OCI-LY1 (cell line): ENCODE measurements around the gene ANKRD55.
"Not testable (repeated sequence)": the region's sequence is repeated elsewhere in the genome, so short reads cannot be mapped to it uniquely, and the experiment has no call there.

Experiments used
- H2AFZ ChIP-seq: fragments of 200-600 bp; sonication (generic), shearing (Covaris generic); 2 replicates; pipeline ENCODE4 v1.6.0; 2014; ENCODE audit warnings: antibody characterized with exemption, mild to moderate bottlenecking, low read length
- H3F3A ChIP-seq: fragments of 200-600 bp; sonication (generic), shearing (Covaris generic); 2 replicates; pipeline ENCODE4 v1.6.0; 2014; ENCODE audit warnings: mild to moderate bottlenecking, antibody characterized with exemption, low read length, moderate library complexity; ENCODE audit not compliant: insufficient read depth
- H3K27ac ChIP-seq: fragments of 200-600 bp; sonication (generic); 2 replicates; pipeline ENCODE4 v1.5.1; 2014; ENCODE audit warnings: low read length, mixed run types, mild to moderate bottlenecking, low read depth; ENCODE audit not compliant: poor library complexity, severe bottlenecking
- H3K27me3 ChIP-seq: fragments of 200-600 bp; sonication (generic); 2 replicates; pipeline ENCODE4 v1.6.0; 2014; ENCODE audit warnings: antibody characterized with exemption, mild to moderate bottlenecking, low read length, moderate library complexity; ENCODE audit not compliant: insufficient read depth
- H3K36me3 ChIP-seq: fragments of 200-600 bp; sonication (generic); 2 replicates; pipeline ENCODE4 v1.6.1; 2014; ENCODE audit warnings: mild to moderate bottlenecking, antibody characterized with exemption, low read length, moderate library complexity, mixed read lengths; ENCODE audit not compliant: insufficient read depth
- H3K4me1 ChIP-seq: fragments of 200-600 bp; sonication (generic); 2 replicates; pipeline ENCODE4 v1.5.1; 2014; ENCODE audit warnings: mild to moderate bottlenecking, low read length, moderate library complexity; ENCODE audit not compliant: insufficient read depth, severe bottlenecking
- H3K4me2 ChIP-seq: fragments of 200-600 bp; sonication (generic), shearing (Covaris generic); 2 replicates; pipeline ENCODE4 v1.6.1; 2014; ENCODE audit warnings: low read length
- H3K4me3 ChIP-seq: fragments of 200-600 bp; sonication (generic); 2 replicates; pipeline ENCODE4 v1.5.1; 2014; ENCODE audit warnings: low read length, low read depth, mild to moderate bottlenecking, mixed read lengths; ENCODE audit not compliant: poor library complexity, severe bottlenecking
- H3K79me2 ChIP-seq: fragments of 200-600 bp; shearing (Covaris generic); 2 replicates; pipeline ENCODE4 v1.6.1; 2016; ENCODE audit warnings: mixed run types, low read length, mixed read lengths; ENCODE audit not compliant: insufficient read depth
- H3K9ac ChIP-seq: fragments of 200-600 bp; sonication (generic), shearing (Covaris generic); 2 replicates; pipeline ENCODE4 v1.6.1; 2014; ENCODE audit warnings: mild to moderate bottlenecking, low read length, mixed read lengths
- H3K9me2 ChIP-seq: fragments of 200-600 bp; sonication (generic), shearing (Covaris generic); 2 replicates; pipeline ENCODE4 v1.6.1; 2014; ENCODE audit warnings: low read depth, mild to moderate bottlenecking, low read length, mixed read lengths
- H3K9me3 ChIP-seq: fragments of 200-600 bp; shearing (Covaris generic); 2 replicates; pipeline ENCODE4 v1.6.1; 2014; ENCODE audit warnings: low read length, mixed read lengths
- H4K20me1 ChIP-seq: fragments of 200-600 bp; sonication (generic), shearing (Covaris generic); 2 replicates; pipeline ENCODE4 v1.6.0; 2016; ENCODE audit warnings: mild to moderate bottlenecking, low read length; ENCODE audit not compliant: insufficient read depth
- EZH2 ChIP-seq: fragments of 200-600 bp; sonication (generic), shearing (Covaris generic); IDR thresholded peaks from 2 replicates; pipeline ENCODE4 v1.8.0; 2017; ENCODE audit warnings: borderline replicate concordance, mixed run types, mild to moderate bottlenecking, antibody characterized with exemption, low read length, moderate library complexity, mixed read lengths
- TF ChIP-seq, protein P1 (sequence below): fragments of 200-600 bp; sonication (generic), shearing (Covaris generic); IDR thresholded peaks from 2 replicates; pipeline ENCODE4 v1.5.1; 2017; ENCODE audit warnings: mild to moderate bottlenecking, antibody characterized with exemption, low read length, moderate library complexity, mixed read lengths

The ANKRD55 gene

DNA sequence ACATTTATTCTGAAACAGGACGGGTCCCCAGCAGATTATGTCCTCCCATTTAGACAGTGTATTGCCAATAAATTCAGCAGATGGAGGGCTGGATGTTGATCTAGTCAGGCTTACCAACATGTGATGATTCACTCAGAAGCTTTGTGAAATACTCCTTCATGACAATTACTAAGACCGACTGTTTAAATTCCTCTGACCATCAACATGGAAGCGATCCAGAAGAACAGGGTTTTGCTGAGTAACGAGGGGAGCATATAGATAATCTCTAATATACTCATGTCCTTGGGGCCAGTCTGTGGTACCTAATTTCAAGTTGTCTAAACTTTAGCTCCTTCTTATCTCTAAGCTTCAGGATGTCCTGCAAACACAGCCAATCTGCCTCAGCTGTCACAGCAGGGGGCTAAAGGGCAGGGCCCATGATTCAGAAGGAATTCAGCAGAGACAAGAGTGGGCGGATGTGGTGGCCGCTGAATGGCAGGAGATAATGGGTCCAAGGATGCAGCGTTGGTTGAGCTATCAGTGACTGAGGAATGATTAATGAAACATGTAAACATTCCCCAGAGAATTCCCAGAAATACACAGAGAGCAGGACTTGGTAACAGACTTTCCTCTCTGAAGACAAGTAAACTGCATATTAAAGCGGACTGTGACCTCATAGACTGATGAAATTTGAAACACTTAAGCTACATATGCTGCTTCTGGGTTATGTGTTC is 109.4 kb downstream of the ANKRD55 start:
- H3K79me2 ChIP-seq = no peaks in the 10 kb centered on the region
- no peaks in the 10 kb centered on the region for H3K4me1 ChIP-seq
- no peaks in the 10 kb centered on the region for H3F3A ChIP-seq
- H3K27ac ChIP-seq = no peak overlapping the region
- no peak overlapping the region for H3K9ac ChIP-seq
- H3K9me2 ChIP-seq = no peaks in the 10 kb centered on the region
- H3K9me3 ChIP-seq = no peaks in the 10 kb centered on the region
- H3K36me3 ChIP-seq = no peaks in the 10 kb centered on the region
- H4K20me1 ChIP-seq = no peaks in the 10 kb centered on the region
- H3K4me3 ChIP-seq = no peak overlapping the region
- no peak for TF ChIP-seq EZH2
- TF ChIP-seq, protein P1, sequence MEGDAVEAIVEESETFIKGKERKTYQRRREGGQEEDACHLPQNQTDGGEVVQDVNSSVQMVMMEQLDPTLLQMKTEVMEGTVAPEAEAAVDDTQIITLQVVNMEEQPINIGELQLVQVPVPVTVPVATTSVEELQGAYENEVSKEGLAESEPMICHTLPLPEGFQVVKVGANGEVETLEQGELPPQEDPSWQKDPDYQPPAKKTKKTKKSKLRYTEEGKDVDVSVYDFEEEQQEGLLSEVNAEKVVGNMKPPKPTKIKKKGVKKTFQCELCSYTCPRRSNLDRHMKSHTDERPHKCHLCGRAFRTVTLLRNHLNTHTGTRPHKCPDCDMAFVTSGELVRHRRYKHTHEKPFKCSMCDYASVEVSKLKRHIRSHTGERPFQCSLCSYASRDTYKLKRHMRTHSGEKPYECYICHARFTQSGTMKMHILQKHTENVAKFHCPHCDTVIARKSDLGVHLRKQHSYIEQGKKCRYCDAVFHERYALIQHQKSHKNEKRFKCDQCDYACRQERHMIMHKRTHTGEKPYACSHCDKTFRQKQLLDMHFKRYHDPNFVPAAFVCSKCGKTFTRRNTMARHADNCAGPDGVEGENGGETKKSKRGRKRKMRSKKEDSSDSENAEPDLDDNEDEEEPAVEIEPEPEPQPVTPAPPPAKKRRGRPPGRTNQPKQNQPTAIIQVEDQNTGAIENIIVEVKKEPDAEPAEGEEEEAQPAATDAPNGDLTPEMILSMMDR = no peak
- H3K4me2 ChIP-seq = no peak overlapping the region
- no peak overlapping the region for H2AFZ ChIP-seq
- no peaks in the 10 kb centered on the region; the same call in 1 of the 2 replicates for H3K27me3 ChIP-seq

DNA sequence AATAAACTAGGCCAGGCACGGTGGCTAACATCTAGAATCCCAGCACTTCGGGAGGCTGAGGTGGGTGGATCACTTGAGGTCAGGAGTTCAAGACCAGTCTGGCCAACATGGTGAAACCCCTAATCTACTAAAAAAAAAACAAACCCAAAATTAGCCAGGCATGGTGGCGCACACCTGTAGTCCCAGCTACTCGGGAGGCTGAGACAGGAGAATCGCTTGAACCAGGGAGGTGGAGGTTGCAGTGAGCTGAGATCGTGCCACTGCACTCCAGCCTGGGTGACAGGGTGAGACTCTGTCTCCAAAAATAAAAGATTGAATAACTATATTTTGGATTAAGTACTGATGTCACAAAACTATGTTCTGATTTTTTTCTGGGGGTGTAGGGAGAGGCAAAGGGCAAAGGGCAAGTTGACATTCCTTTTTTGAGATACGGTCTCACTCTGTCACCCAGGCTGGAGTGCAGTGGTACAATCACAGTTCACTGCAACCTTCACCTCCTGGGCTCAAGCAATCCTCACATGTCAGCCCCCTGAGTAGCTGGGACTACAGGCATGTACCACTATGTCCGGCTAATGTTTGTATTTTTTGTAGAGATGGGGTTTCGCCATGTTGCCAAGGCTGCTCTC is 110.7 kb downstream of the ANKRD55 start:
- not testable (repeated sequence) for H3K79me2 ChIP-seq, H3K9ac ChIP-seq, H3K9me2 ChIP-seq, H3K27me3 ChIP-seq, H3K4me2 ChIP-seq, H3K36me3 ChIP-seq, H4K20me1 ChIP-seq, H2AFZ ChIP-seq, H3K9me3 ChIP-seq, H3K4me1 ChIP-seq, H3F3A ChIP-seq, H3K27ac ChIP-seq, H3K4me3 ChIP-seq

DNA sequence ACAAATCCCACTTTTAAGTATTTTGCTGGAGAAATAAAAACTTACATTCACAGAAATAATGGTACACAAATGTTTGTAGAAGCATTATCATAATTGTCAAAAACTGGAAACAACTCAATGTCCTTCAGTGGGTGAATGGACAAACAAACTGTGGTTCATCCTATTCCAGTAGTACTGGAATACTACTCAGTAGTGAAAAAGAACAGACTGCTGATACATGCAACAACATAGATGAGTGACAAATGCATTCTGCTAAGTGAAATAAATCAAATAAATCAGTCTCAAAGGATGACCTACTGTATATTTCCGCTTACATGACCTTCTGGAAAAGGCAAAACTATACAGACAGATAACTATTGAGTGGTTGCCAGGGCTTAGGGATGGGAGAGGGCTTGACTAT is 114.1 kb downstream of the ANKRD55 start:
- no peak overlapping the region for H3K4me2 ChIP-seq
- H3K9ac ChIP-seq = no peak overlapping the region
- TF ChIP-seq, protein P1 = no peak
- TF ChIP-seq EZH2 = no peak
- no peaks in the 10 kb centered on the region for H3K9me3 ChIP-seq
- no peaks in the 10 kb centered on the region for H3K9me2 ChIP-seq
- no peaks in the 10 kb centered on the region for H3F3A ChIP-seq
- H3K27me3 ChIP-seq = no peaks in the 10 kb centered on the region; the same call in 1 of the 2 replicates
- no peak overlapping the region for H2AFZ ChIP-seq
- no peaks in the 10 kb centered on the region for H3K79me2 ChIP-seq
- no peaks in the 10 kb centered on the region for H3K4me1 ChIP-seq
- H3K36me3 ChIP-seq = no peaks in the 10 kb centered on the region
- no peaks in the 10 kb centered on the region for H4K20me1 ChIP-seq
- no peak overlapping the region for H3K27ac ChIP-seq
- H3K4me3 ChIP-seq = no peak overlapping the region
